GM12872 (cell line): Measurements from ENCODE around the gene IFIT1.

Experiments used
- TF ChIP-seq, protein P1 (sequence below): IDR thresholded peaks from 3 replicates; pipeline ENCODE4 v1.5.1; 2011; ENCODE audit warnings: low read depth, mild to moderate bottlenecking, low read length, moderate library complexity; ENCODE audit not compliant: insufficient read depth

Gene IFIT1

DNA sequence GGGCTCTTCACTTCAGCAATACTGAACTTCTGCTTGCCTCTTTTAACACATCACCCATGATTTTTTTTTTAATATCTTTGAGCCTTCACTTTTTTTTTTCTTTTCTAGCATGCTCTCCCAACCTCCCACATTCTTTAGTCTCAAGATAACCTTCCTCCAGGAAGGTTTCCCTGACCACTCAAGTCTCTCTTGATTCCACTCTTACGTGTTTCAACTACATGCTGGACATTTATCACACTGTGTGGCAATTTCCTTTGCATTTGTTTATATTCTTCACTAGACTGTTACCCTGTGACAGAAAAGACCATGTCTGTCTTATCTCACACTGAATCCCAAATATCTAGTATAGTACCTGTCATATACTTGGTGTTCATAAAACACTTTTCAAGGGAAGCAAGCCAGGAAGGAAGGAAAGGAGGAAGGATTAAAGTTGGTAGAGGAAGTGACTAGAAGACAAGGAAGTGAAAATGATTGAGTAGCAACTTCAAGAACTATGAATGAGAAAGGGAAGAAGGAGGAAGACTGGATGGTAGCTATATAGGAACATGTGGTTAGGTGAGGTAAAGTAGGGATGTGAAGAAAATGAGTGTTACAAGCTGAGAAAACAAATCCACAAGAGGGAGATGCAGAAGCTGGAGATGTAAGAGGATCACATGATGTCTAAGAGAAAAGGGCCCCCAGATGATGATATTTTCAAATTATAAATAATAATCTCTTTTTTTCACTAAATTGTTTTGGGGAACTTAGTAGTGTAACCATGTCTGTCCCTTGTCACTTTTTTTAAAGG lies 62.3 kb downstream of the IFIT1 start:
- TF ChIP-seq, protein P1, sequence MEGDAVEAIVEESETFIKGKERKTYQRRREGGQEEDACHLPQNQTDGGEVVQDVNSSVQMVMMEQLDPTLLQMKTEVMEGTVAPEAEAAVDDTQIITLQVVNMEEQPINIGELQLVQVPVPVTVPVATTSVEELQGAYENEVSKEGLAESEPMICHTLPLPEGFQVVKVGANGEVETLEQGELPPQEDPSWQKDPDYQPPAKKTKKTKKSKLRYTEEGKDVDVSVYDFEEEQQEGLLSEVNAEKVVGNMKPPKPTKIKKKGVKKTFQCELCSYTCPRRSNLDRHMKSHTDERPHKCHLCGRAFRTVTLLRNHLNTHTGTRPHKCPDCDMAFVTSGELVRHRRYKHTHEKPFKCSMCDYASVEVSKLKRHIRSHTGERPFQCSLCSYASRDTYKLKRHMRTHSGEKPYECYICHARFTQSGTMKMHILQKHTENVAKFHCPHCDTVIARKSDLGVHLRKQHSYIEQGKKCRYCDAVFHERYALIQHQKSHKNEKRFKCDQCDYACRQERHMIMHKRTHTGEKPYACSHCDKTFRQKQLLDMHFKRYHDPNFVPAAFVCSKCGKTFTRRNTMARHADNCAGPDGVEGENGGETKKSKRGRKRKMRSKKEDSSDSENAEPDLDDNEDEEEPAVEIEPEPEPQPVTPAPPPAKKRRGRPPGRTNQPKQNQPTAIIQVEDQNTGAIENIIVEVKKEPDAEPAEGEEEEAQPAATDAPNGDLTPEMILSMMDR = no peak
